HG02840 (cell line): ENCODE results near the gene RBM6.

ENCODE experiments used
- ATAC-seq: cut with Tn5 transposase; IDR thresholded peaks from one replicate; pipeline ENCODE4 v1.9.1; 2021; ENCODE audit warnings: mild to moderate bottlenecking, moderate library complexity, moderate number of reproducible peaks; ENCODE audit not compliant: unreplicated experiment, low FRiP score

Gene RBM6

DNA sequence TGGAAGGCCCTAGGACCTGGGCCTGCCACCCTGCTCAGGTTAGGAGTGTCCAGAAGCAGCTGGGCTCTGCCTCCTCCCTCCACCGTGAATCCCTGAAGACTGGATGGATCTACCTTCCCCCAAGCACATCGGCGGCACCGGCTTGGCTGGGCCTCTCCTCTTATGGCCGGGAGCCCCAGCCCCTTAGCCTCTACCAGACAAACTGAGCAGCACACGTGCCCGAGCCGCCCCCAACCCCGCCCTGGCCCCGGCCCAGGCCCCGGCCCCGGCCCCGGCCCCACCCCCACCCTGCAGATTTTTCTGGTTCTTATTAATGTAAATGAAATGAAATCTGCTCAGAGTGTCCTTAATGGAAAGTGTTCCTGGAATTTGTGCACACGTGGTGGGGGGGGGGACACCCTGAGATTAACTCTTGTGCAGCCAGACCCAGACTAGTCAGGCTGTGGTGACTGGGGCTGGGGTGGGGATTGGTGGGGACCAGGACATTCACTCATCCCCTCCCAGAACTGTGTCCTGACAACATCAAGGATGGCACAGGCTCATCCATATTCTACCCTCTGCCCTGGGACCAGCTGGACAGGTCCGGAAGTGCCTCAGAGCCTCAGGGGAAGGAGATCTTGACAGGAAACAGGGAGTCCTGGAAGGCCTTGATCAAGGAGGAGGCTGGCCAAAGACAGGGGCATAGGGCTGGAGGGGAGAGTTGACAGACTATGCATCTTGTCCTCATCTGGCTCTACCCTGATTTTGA lies 184.3 kb downstream of the RBM6 start:
- ATAC-seq = no peak

DNA sequence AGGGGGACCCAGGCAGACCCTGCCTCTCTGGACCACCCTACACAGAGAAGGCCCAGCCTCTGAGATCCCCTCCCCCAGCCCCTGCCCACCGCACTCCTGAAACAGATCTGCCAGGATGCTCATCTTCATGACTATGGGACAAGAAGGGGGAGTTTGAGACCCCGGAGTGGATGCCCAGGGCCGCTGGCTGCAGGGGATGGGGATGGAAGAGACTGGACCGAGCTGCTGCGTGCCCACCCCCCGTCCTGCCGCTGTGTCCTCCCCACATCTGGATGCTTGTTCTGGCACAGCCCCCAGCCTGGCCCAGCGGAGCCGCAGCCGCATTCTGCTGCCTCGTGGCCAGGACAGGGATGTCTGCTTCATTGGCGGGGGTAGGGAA lies 184.8 kb downstream of the RBM6 start:
- ATAC-seq = no peak

DNA sequence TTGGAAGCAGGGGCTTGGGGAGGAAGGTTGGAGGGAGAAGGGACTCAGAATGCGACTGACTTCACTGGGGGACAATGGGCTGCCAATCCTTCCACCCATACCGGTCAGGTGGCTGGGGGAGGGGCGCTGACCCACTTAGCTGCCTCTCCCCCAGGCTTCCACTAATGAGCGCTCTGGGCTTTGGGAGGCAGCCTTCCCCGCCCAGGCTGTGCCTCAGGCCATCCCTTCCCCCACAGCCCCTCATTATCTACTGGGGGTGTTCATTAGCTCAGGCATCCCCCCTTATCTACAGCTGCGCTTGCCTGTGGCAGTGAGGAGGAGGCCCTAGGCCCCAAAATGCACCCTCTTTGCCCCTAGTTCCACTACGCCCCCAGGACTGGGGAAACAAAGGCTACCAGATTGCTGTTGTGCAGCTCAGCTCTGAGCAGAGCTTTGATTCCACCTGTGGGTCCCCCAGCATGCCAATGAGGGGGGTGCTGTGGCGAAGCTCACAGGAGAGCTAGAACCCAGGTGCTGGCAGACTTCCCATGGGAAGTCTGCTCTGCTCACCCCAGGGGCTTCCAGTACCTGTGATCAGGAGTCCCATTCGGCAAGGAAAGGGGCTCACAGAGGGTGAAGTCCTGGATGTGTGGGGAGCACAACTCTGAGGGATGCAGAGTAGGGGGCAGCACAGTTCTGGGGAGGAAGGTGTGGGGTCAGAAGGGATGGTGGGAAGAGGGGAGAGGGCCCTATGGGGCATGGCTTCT lies 185.8 kb downstream of the RBM6 start:
- no peak for ATAC-seq

DNA sequence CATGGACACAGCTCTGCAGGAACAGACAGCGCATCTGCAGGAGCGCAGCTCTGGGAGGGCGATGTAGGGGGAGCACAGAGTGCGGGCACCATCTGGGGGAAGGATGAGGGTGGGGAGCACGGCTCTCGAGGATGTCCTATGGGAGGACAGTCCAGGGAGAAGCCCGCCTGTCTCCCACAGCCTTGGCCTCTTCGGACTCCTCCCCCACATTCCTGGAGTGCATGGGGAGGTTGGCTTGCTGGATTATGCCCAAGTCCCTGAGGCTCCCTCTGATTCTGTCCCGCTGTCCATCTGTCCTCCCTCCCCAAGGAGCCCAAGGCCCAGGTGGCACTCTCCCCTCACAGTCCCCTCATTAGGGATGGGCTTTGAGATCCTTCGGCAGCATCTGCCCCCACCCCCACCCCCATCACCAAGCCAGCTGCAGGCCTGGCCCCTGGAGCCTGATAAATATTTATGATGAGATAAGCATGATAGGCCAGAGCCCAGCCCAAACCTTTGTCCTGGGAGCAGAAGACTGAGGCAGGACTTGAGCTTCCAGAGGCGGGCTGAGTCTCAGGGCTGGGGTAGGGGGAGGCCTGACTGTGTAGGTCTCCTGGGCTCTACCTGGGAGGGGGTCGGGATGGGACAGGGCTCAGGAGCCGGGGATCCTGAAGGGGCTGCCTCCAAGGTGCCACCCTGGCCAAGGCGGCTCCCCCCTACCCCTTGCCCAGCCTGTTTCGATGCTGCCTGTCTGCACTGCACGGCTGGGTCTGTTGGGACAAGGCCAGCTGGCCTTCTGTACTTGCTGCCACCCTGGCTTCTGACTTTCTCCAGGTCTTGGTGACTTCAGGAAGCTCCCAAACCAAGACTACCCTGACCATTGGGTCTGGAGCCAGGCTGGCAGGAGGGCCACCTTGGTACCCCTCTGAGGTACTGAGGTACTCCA lies 186.6 kb downstream of the RBM6 start:
- ATAC-seq = no peak
